GM21723 (cell line): ENCODE results near the gene WDR12.
A peak's percentile ranks its signal among the peaks of the same experiment; 100 is the strongest.
"Not testable (repeated sequence)": the region's sequence is repeated elsewhere in the genome, so short reads cannot be mapped to it uniquely, and the experiment has no call there.

Experiments
- ATAC-seq: cut with Tn5 transposase; IDR thresholded peaks from one replicate; pipeline ENCODE4 v1.9.1; 2021; ENCODE audit warnings: mild to moderate bottlenecking, moderate library complexity; ENCODE audit not compliant: unreplicated experiment

Gene WDR12

DNA sequence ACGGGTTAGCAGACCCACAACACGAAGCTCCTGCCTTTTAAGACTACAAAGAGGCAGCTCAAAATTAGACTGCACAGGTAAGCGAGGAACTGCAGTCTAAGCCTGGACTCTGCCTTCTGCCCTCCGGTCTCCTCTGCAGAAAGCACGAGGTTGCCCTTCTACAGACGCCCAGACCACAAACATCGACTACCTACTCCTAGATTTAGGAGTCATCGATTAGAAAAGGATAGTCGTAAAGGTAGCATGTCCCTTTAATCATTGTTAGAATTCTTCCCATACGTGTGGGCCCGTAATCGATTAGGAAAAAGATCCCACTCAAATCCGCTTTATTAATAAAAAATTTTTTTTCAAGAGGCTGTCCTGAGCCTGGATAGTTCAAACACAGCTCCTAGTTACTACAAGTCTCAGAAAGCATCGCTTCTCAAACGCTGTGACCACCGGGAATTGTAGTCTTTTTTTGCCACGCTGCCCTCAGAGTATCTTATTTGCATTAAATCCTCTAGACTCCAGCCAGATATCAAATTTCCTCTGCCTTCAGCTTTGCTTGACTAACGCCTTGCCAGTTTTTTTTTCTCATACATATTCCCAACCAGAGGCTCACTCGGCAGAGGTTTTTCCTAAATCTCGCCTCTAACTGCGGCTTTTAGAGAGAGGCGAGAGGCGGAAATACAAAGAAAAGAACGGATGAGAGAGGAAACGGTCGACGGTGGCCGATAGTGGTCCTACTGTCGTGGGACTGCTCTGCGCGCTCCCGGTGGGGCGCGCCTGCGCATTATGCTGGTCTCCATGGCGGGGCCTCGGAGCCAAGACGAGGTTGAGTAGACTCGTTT lies at the start of gene WDR12, which contains the start of gene CARF:
TSS of gene WDR12 (minus strand) at position 162 of the 830 bp plus-strand sequence. CDS start 197 bp downstream, outside the sequence.
TSS of gene CARF (plus strand) at position 764 of the 830 bp plus-strand sequence. CDS start 29,628 bp downstream, outside the sequence.
- peak; percentile 82 for ATAC-seq

DNA sequence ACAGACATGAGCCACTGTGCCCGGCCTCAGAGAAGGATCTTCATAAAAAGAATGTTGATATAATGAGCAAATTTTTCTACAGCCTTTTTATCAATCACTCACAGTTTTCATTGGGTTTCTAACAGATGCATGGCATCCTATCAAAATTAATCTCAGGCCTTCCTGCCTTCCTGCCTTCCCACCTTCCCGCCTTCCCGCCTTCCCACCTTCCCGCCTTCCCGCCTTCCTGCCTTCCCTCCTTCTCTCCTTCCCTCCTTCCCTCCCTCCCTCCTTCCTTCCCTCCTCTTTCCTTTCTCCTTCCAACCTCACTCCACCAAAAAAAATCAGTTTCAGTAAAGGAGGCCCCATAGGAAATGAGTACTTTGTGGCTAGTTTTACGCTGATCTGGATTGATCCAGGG lies 49.1 kb upstream of the WDR12 start:
- ATAC-seq = no peak

DNA sequence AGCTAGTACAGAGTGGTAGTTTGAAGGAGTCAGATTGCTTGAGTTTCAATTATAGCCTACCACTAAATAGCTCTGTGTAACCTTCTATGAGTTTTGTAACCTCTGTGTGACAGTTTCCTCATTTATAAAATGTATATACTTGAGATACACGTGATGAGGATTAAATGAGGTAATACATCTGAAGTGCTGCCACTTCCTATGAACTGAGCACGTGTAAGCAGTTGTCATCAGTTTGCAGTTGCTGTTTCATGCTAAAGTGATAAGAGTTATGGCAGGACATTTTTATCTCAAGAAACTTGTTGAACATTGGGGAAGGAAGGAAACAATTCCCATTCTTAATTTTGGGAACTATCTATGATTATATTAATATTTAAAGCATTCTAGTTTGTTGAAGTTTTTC lies 39.1 kb upstream of the WDR12 start:
- no peak for ATAC-seq

DNA sequence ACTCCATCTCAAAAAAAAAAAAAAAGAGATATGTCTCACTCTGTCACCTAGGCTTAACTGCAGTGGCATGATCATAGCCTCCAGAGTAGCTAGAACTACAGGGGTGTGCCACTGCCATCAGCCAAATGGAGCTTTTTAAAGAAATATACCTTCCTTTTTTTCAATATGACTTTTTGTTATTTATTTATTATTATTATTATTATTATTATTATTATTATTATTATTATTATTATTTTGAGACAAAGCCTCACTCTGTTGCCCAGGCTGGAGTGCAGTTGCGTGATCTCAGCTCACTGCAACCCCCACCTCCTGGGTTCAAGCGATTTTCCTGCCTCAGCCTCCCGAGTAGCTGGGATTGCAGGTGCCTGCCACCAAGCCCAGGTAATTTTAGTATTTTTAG lies 37.9 kb upstream of the WDR12 start:
- not testable (repeated sequence) for ATAC-seq

DNA sequence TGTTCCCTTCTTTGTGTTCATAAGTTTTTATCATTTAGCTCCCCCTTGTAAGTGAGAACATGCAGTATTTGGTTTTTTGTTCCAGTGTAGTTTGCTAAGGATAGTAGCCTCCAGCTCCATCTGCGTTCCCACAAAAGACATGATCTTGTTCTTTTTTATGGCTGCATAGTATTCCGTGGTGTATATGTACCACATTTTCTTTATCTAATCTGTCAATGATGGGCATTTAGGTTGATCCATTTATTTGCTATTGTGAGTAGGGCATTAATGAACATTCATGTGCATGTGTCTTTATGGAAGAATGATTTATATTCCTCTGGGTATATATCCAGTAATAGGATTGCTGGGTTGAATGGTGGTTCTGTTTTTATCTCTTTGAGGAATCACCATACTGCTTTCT lies 34.0 kb upstream of the WDR12 start:
- ATAC-seq = no peak

DNA sequence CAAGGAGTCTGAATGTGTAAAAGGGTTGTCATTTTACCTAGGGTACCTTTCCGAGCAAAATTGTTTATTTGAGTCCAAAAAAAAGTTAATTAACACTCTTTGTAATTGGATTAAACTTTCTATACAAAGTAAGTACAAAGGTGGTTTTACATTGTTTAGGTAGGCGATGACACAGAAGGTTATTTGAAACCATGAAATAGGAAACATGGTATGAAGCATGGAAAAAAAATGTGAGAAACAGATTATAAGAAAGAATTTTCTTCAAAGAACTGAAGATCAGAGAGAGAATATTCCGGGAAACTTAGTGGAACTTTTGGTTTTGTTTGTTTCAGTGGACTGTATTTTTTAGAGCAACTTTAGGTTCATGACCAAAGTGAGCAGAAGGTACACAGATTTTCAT lies 33.3 kb upstream of the WDR12 start:
- ATAC-seq = no peak

DNA sequence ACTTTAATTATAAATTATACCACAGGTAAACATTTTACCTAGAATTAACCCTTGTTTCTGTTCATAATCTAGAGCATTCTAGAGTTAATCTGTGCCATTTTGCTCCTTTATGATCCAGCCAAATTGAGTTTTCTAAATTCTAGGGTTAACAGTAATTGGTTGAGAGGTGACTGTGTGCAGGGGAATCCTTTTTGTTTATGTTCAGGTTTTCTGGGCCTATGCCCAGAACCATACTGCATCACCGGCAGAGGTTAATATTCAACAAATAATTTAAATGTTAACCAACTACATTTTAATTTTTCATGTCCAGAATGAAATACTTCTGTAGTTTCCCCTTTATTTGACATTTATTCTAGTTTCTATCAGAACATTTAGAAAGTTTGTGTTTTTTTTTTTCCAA lies 32.9 kb upstream of the WDR12 start:
- ATAC-seq = no peak

DNA sequence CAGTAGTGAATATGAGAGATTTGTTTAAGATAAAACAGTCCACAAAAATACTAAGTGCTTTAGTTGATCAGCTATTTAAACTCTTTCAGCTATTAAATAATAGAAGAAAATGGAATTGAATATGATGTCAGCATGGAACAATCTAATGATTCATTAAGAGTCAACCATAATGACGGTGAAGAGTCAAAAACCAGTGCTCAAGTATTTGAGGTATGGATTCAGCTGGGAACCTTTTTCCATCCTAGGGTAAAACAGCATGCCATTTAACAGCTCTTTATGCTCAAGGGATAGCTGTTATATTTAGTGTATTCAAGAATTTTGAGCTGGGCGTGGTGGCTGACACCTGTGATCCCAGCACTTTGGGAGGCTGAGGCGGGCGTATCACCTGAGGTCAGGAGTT lies 30.3 kb upstream of the WDR12 start:
- no peak for ATAC-seq

DNA sequence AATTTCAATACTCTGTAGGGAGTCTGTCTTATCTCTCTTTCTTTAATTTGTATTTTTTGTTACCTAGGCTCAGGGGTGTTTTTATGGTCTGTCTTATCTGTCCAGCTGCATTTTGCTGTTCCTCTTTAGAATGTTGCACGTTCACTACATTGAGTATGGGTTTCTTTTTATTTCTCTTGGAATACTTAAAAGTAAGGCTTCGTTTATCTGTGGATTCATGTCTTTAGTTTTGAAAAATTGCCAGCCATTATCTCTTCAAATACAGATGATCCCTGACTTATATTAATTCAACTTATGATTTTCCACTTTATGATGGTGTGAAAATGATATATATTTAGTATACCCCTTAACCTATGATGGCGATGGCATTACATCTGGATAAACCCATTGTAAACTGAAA lies 27.5 kb upstream of the WDR12 start:
- ATAC-seq = no peak

DNA sequence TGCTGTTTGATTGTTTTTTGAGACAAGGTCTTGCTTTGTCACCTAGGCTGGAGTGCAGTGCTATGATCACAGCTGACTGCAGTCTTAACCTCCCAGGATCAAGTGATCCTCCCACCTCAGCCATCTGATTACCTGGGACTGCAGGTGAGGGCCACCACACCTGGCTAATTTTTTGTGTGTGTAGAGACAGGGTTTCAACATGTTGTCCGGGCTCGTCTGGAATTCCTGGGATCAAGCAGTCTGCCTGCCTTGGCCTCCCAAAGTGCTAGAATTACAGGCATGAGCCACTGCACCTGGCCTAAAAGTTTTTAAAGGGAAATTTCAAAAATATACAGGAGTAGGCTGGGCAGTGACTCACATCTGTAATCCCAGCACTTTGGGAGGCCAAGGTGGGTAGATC lies 23.0 kb upstream of the WDR12 start:
- no peak for ATAC-seq

DNA sequence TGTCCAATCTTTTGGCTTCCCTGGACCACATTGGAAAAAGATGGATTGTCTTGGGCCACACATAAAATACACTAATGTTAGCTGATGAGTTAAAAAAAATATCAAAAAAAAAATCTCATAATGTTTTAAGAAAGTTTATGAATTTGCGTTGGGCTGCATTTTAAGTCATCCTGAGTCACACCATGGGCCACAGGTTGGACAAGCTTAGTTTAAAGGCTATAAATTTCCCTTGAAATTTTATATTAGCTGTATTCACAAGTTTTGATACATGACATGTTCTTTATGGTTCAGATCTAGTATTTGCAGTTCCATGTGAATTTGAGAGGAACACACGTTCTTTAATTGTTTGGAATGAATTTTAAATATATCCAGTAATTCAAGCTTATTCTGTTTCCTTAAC lies 22.5 kb upstream of the WDR12 start:
- no peak for ATAC-seq

DNA sequence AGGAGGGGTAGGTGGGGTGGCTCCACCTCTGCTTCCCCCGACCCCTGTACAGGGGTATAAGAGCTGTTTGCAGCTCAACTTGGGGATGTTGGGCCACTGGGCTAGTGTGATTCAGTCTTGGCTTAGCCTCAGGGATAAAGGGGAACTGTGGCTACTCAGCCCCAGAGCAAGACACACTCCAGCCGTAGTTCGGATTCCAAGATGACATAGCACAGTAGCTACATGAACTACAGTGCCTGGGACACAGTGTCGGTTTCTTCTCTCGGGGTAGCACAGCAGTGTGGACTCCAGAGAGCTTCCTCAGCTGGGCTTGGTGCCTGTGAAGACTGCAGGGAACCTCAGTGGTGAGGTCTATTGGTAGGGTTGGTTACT lies 21.7 kb upstream of the WDR12 start:
- no peak for ATAC-seq

DNA sequence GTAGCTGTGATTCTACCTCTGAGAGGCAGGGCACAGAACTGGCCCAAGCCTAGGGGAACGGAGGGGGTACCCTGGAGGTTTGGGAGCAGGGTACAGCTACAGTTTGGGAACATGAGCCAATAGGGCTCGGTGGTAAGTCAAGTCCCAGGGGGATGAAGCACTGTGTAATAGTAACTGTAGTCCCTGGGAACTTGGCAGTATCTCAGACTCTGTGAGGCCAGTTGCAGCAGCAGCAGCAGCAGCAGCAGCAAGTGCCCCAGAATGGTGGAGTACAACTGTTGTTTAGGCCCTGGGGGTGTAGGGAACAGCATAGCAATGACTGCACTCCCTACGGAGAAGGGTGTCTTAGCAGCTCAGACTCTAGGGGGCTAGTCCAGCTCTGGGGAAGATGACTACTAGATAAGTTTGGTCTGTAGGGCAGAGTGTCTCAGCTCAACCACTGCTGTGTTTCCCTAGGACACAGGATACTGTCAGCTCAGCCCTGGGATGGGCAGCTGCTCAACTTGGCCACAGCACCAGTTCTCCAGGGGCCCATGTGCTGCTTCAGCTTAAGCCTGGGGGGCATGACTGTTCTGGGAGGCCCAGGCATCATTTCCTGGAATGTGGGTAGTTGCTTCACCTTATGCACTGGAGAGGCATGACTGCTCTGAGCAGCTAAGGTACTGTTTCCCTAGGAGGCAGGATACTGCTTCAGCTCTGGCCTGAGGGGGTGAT lies 21.1 kb upstream of the WDR12 start:
- no peak for ATAC-seq

DNA sequence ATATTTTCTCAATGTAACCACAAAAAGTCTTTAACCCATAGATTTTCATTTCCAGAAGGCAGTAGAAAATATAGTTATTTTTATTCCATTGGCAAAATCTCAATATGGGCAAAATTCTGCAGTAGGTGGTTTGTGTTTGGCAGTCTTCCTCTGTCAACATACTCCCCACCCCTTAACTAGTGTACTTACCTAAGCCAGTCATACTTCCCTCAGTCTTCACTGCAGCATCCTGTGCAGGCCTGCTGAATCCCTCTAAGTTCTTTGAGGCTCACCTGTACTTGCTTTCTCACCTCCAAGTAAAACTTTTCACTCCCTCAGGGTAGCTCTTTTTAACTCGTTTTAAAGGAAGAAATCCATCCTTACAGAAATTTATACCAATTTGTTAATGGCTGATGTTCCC lies 7.4 kb upstream of the WDR12 start:
- ATAC-seq = no peak

DNA sequence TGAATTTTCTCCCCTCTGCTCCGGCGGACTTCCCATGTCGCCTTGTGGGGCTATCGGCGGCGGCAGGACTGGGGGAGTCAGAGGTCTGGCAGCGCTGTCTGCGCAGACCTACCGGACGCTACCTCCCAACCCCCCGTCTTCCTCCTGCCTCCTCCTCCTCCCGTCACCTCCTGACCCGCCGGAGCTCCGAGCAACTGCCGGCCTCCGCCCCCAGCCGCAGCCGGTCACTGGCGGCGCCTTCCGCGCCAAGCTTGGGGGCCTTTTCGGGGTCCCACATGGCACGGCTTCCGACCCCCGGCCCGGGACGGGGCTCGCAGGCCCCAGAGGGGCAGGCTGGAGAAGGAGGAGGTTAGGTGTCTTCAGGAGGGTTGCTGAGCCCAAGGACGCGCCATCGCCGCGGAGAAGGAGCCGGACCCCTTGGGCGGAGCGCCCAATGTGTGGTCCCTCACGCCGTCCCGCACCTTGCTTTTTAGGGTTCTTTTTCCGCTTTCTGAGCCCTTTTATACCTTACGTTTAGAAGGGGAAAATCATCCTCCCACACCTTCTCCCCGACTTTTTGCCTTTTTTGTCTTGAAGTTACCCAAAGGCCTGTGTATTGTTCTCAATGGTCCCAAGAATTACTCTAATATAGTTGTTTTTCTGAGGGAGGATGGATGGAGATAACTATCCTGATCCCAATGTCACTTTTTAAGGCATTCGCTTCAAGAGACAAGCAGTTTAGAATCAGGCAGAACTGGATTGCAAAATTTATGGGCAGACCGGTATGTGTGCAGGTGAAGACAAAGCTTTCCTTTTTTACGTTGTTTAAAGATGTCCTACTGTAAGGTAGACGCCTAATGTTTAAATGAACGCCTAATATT lies 1.1 kb upstream of the WDR12 start:
- peak; percentile 64 for ATAC-seq

DNA sequence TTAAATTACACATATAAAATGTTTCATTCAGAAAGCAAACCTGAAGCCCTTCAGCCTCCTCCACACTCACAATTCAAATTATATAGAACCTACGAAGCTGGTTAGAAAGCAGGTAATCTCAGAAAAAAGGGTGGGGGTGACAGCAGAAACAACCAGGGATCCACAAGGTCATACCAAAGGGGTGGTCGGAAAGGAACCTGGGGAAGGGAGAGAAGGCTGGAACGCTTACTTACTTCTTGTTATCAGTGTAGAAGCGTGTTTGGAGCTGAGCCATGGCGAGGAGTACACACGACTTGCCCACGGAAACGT lies 316 bp downstream of the WDR12 start:
- ATAC-seq = peak; percentile 11

DNA sequence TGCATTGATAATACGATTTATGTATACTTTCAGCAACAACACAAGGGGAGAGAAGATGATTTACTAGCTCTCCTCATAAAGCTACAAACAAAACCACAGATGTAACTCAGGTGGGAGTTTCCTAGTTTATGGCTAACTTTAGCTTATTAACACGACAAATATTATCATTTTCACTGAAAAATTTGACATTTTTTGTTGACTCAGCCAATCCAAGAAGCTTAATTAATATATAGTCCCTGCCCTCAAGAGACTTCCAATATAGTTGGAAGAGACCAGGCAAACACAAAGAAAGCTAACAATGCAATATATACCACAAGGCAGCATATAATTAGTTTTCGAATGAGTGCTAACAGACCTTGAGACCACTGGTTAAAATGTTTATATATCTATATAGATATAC lies 775 bp downstream of the WDR12 start:
- no peak for ATAC-seq

DNA sequence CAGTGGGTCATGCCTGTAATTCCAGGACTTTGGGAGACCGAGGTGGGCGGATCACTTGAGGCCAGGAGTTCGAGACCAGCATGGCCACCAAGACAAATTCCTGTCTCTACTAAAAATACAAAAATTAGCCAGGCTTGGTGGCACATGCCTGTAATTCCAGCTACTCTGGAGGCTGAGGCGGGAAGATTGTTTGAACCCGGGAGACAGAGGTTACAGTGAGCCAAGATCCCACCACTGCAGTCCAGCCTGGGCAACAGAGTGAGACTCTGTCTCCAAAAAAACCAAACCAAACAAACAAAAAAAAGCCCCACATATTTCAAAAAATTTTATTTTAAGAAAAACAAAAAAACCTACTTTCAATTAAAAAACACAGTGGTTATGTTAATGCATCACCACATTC lies 1.2 kb downstream of the WDR12 start:
- not testable (repeated sequence) for ATAC-seq

DNA sequence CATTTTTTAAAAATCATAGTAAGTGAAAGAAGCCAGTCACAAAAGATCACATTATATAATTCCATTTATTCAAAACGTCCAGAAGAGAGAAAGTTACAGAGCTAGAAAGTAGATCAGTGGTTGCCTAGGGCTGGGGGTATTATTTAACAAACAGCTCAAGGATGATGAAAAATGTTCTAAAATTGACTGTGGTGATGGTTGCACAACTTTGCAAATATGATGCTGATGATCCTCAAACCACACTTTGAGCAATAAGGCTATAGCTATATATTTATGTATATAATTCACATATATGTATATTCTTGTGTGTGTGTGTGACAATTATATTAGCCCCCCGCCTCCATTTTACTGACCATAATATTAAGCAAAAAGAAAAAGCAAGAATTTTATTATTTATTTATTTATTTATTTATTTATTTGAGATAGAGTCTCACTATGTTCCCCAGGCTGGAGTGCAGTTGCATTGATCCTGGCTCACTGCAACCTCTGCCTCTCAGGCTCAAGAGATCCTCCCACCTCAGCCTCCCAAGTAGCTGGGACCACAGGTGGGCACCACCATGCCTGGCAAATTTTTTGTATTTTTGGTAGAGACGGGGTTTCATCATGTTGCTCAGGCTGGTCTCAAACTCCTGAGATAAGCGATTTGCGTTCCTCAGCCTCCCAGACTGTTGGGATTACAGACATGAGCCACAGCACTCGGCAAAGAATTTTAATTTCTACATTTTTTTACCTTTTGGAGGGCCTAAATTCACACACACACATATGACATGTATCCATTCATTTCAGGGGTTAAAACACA lies 1.9 kb downstream of the WDR12 start:
- ATAC-seq = no peak

DNA sequence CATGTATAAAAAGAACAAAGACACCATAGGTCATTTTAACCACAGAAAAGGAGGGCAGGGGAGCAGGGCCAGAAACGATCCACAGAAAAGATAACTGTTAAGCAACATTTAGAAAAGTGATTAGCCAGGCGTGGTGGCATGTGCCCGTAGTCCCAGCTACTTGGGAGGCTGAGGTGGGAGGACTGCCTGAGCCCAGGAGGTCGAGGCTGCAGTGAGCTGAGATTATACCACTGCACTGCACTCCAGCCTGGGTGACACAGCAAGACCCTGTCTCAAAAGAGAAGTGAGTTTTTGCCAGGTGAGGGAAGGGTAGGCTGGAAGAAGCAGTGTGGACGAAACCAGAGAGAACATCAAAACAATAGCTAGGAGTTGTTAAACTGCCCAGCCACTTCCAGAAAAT lies 3.3 kb downstream of the WDR12 start:
- no peak for ATAC-seq

DNA sequence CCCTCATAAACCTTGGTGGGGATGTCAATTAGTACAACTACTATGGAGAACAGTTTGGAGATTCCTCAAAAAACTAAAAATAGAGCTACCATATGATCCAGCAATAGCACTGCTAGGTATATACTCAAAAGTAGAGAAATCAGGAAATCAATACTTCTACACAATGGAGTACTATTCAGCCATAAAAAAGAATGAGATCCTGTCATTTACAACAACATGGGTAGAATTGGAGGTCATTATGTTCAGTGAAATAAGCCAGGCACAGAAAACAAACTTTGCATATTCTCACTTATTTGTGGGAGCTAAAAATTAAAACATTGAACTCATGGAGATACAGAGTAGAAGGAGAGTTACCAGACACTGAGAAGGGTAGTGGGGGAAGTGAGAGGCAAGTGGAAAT lies 6.0 kb downstream of the WDR12 start:
- ATAC-seq = not testable (repeated sequence)
